ENCODE results near the gene MPP2. TPM values are rescaled to one million over a fixed set of nuclear protein-coding genes. Genes with fewer than 3 reads are reported as not detected.
"Not testable (repeated sequence)": the region's sequence is repeated elsewhere in the genome, so short reads cannot be mapped to it uniquely, and the experiment has no call there.

The MPP2 gene
- total RNA-seq, 1 experiment from 2014 or later = 2.6 TPM

DNA sequence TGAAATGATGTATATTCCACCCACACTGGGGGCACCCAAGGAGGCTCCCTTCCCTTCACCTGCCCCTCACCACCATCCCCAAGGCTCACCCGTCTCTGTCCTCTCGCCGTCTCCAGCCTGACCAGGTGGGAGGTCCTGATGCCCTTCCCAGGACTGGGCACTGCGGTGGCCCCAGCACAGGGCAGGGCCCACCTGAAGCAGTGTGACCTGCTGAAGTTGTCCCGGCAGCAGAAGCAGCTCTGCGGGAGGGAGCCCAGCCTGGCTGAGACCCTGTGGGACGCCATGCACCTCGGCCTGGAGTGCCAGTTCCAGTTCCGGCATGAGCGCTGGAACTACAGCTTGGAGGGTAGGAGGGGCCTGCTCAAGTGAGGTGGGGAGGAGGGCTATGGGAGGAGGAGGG is 25.0 kb upstream of the MPP2 start:
- H3K36me3 ChIP-seq (ENCODE audit: insufficient read depth, low read length, poor library complexity, severe bottlenecking) = no peaks in the 10 kb centered on the region
- no peak for DNase-seq (ENCODE audit: low spot score)
- intact Hi-C loops (cut with micrococcal nuclease; ENCODE audit: unreplicated experiment) = no loop called here
- POLR2A ChIA-PET (ENCODE audit: low non-redundant PET) = no interaction called here
- H3K4me1 ChIP-seq (ENCODE audit: insufficient read depth, low read length, poor library complexity, severe bottlenecking) = no peaks in the 10 kb centered on the region
- no peaks in the 10 kb centered on the region for H3K9me3 ChIP-seq (ENCODE audit: low read depth, low read length, poor library complexity, severe bottlenecking)
- CTCF ChIA-PET = no interaction called here
- BruUV-seq (replicated peaks) = no TSS peak
- TF ChIP-seq EZH2 (IDR thresholded peaks at IDR 0.05; ENCODE audit: borderline replicate concordance, low read depth, low read length, poor library complexity, severe bottlenecking) = no peak
- TF ChIP-seq, protein P1, sequence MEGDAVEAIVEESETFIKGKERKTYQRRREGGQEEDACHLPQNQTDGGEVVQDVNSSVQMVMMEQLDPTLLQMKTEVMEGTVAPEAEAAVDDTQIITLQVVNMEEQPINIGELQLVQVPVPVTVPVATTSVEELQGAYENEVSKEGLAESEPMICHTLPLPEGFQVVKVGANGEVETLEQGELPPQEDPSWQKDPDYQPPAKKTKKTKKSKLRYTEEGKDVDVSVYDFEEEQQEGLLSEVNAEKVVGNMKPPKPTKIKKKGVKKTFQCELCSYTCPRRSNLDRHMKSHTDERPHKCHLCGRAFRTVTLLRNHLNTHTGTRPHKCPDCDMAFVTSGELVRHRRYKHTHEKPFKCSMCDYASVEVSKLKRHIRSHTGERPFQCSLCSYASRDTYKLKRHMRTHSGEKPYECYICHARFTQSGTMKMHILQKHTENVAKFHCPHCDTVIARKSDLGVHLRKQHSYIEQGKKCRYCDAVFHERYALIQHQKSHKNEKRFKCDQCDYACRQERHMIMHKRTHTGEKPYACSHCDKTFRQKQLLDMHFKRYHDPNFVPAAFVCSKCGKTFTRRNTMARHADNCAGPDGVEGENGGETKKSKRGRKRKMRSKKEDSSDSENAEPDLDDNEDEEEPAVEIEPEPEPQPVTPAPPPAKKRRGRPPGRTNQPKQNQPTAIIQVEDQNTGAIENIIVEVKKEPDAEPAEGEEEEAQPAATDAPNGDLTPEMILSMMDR (conservative IDR thresholded peaks at IDR 0.05; ENCODE audit: low read depth, low read length) = no peak
- H3K27ac ChIP-seq (ENCODE audit: low read depth, low read length, poor library complexity, severe bottlenecking) = no peak overlapping the region
- no peak overlapping the region for H3K4me3 ChIP-seq (ENCODE audit: low read depth, low read length, poor library complexity, severe bottlenecking)
- H3K27me3 ChIP-seq (replicated peaks; ENCODE audit: insufficient read depth, low read depth, low read length, poor library complexity) = no peaks in the 10 kb centered on the region

DNA sequence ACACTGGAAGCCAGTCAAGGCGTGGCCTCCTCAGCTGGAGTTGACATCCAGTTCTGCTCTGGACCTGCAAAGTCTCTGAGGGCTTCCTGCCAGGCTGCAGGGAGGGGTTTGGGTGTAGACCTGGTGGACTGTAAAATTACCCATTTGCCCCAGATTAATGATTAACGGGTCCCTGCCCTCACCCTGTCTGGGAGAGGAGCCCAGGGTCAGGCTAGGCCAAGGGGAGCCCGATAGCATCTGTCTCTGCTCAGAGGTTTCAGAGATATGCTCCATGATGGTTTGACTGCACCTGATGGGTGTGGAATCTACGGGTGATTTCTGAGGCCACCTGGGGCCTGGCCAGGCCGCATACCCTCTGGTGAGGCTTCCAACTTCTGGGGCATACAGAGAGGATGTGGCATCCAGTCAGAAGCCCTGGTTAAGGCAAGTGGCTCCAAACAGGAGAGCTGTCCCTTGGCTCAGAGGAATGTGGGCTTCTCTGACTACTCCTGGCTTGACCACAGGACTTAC is 23.8 kb upstream of the MPP2 start:
- BruUV-seq (replicated peaks) = no TSS peak
- Histone ChIP-seq H3K4me1 (ENCODE audit: insufficient read depth, low read length, poor library complexity, severe bottlenecking) (no peaks in the 10 kb centered on the region), H3K36me3 (ENCODE audit: insufficient read depth, low read length, poor library complexity, severe bottlenecking) (no peaks in the 10 kb centered on the region), H3K4me3 (ENCODE audit: low read depth, low read length, poor library complexity, severe bottlenecking) (no peak overlapping the region), H3K9me3 (ENCODE audit: low read depth, low read length, poor library complexity, severe bottlenecking) (no peaks in the 10 kb centered on the region), H3K27me3 (replicated peaks; ENCODE audit: insufficient read depth, low read depth, low read length, poor library complexity) (no peaks in the 10 kb centered on the region), H3K27ac (ENCODE audit: low read depth, low read length, poor library complexity, severe bottlenecking) (no peak overlapping the region)
- intact Hi-C loops (cut with micrococcal nuclease; ENCODE audit: unreplicated experiment) = no loop called here
- ChIA-PET POLR2A (ENCODE audit: low non-redundant PET) (no interaction called here), CTCF (no interaction called here)
- DNase-seq (ENCODE audit: low spot score) = no peak
- no peak for TF ChIP-seq EZH2 (IDR thresholded peaks at IDR 0.05; ENCODE audit: borderline replicate concordance, low read depth, low read length, poor library complexity, severe bottlenecking)
- TF ChIP-seq, protein P1 (conservative IDR thresholded peaks at IDR 0.05; ENCODE audit: low read depth, low read length) = no peak

DNA sequence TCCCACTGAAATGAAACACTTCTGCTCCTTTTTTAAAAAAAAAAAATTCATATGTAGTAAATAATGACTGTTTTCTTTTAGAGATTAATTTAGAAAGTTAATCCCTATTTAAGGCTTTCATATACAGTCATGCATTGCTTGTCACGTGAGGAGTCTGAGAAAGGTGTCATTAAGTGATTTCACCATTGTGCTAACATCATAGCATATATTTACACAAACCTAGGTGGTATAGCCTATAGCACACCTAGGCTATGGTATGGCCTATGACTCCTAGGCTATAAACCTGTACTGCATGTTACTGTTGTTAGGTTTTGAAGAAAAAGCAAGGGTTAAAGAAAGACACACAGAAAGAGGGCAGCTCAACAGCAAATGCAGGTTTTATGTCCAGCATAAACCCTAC is 21.3 kb upstream of the MPP2 start:
- CTCF ChIA-PET = no interaction called here
- BruUV-seq (replicated peaks) = no TSS peak
- TF ChIP-seq EZH2 (IDR thresholded peaks at IDR 0.05; ENCODE audit: borderline replicate concordance, low read depth, low read length, poor library complexity, severe bottlenecking) = no peak
- TF ChIP-seq, protein P1 (conservative IDR thresholded peaks at IDR 0.05; ENCODE audit: low read depth, low read length) = no peak
- Histone ChIP-seq H3K36me3 (ENCODE audit: insufficient read depth, low read length, poor library complexity, severe bottlenecking) (no peaks in the 10 kb centered on the region), H3K4me1 (ENCODE audit: insufficient read depth, low read length, poor library complexity, severe bottlenecking) (no peaks in the 10 kb centered on the region), H3K9me3 (ENCODE audit: low read depth, low read length, poor library complexity, severe bottlenecking) (no peaks in the 10 kb centered on the region), H3K27me3 (replicated peaks; ENCODE audit: insufficient read depth, low read depth, low read length, poor library complexity) (no peaks in the 10 kb centered on the region), H3K4me3 (ENCODE audit: low read depth, low read length, poor library complexity, severe bottlenecking) (no peak overlapping the region), H3K27ac (ENCODE audit: low read depth, low read length, poor library complexity, severe bottlenecking) (no peak overlapping the region)
- no peak for DNase-seq (ENCODE audit: low spot score)
- POLR2A ChIA-PET (ENCODE audit: low non-redundant PET) = no interaction called here
- intact Hi-C loops (cut with micrococcal nuclease; ENCODE audit: unreplicated experiment) = no loop called here

DNA sequence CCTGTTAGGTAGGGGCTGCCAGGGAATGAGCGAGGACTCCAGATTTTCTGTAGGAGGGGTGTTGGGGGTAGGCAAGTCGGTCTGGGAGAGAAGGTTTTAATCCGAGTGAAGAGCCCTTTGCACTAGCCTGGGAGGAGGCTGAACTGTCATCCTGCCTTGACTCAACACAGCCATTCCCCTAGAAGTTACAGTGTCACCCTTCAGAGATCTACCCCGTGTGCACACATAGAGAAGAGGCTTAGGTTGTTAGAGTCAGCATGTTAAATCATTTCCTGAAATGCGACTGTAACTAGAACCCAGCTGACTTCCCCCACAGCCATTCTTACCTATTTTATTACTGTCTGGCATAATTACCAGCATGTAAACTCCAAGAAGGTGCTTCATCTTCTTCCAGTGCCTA is 20.6 kb upstream of the MPP2 start:
- H3K9me3 ChIP-seq (ENCODE audit: low read depth, low read length, poor library complexity, severe bottlenecking); DNase-seq (ENCODE audit: low spot score); H3K27ac ChIP-seq (ENCODE audit: low read depth, low read length, poor library complexity, severe bottlenecking); H3K4me1 ChIP-seq (ENCODE audit: insufficient read depth, low read length, poor library complexity, severe bottlenecking); H3K4me3 ChIP-seq (ENCODE audit: low read depth, low read length, poor library complexity, severe bottlenecking); H3K36me3 ChIP-seq (ENCODE audit: insufficient read depth, low read length, poor library complexity, severe bottlenecking); CTCF ChIA-PET; intact Hi-C loops (cut with micrococcal nuclease; ENCODE audit: unreplicated experiment); H3K27me3 ChIP-seq (replicated peaks; ENCODE audit: insufficient read depth, low read depth, low read length, poor library complexity); POLR2A ChIA-PET (ENCODE audit: low non-redundant PET); BruUV-seq (replicated peaks): not testable (repeated sequence)
